IMR-90 (cell line): Measurements from ENCODE around the gene KDM4B. TPM values are rescaled to one million over a fixed set of nuclear protein-coding genes. Genes with fewer than 3 reads are reported as not detected.

Source experiments
- ATAC-seq: fragments of 200-7000 bp; cut with Tn5 transposase; 2 replicates; pipeline ENCODE4 v1.9.1; 2020; ENCODE audit warnings: low read depth, mild to moderate bottlenecking, moderate library complexity
- BruUV-seq: library from RNA; stranded (reverse); fragments of 400-500 nt; replicated peaks from 2 replicates; lab custom pipeline; 2021; lab: Mats Ljungman, UMichigan
- CTCF ChIA-PET: fragments of 300-600 bp; formaldehyde crosslinking; extraction: SDS; loops from one replicate; lab custom pipeline; 2021; ENCODE audit warnings: antibody characterized with exemption; lab: Yijun Ruan, JAX
- POLR2A ChIA-PET: fragments of 300-600 bp; sonication (Branson Sonifier 250); formaldehyde crosslinking; loops from one replicate; lab custom pipeline; 2022; ENCODE audit warnings: antibody characterized with exemption; ENCODE audit not compliant: unreplicated experiment; lab: Charles Lee
- DNase-seq: peaks from one replicate; pipeline ENCODE4 v3.0.0; 2013
- H2AFZ ChIP-seq: replicated peaks from 2 replicates; pipeline ENCODE3; 2013; ENCODE audit warnings: low read length, mild to moderate bottlenecking; ENCODE audit not compliant: poor library complexity
- H2AK5ac ChIP-seq: 2 replicates; pipeline ENCODE4 v1.6.1; 2013; ENCODE audit warnings: low read depth, low read length, inconsistent platforms
- H2AK9ac ChIP-seq: replicated peaks from 2 replicates; pipeline ENCODE3; 2013; ENCODE audit warnings: mild to moderate bottlenecking, low read depth, low read length, moderate library complexity; ENCODE audit not compliant: poor library complexity
- H2BK120ac ChIP-seq: 2 replicates; pipeline ENCODE4 v1.6.1; 2013; ENCODE audit warnings: low read depth, low read length, inconsistent platforms
- H2BK15ac ChIP-seq: 3 replicates; pipeline ENCODE4 v1.6.1; 2013; ENCODE audit warnings: low read depth, low read length, inconsistent platforms
- H2BK20ac ChIP-seq: 2 replicates; pipeline ENCODE4 v1.6.1; 2013; ENCODE audit warnings: low read depth, mild to moderate bottlenecking, inconsistent platforms, low read length, moderate library complexity
- H2BK5ac ChIP-seq: 2 replicates; pipeline ENCODE4 v1.6.1; 2013; ENCODE audit warnings: mild to moderate bottlenecking, low read depth, low read length, inconsistent platforms; ENCODE audit not compliant: poor library complexity, severe bottlenecking
- H3K14ac ChIP-seq: replicated peaks from 2 replicates; pipeline ENCODE4 v1.6.1; 2013; ENCODE audit warnings: low read depth, low read length, inconsistent platforms
- H3K18ac ChIP-seq: 2 replicates; pipeline ENCODE4 v1.6.1; 2013; ENCODE audit warnings: low read depth, low read length, control low read depth
- H3K23ac ChIP-seq: 2 replicates; pipeline ENCODE4 v1.6.1; 2013; ENCODE audit warnings: low read depth, low read length, inconsistent platforms
- H3K27ac ChIP-seq: 2 replicates; pipeline ENCODE4 v1.5.1; 2013; ENCODE audit warnings: mild to moderate bottlenecking, control low read depth, low read length; ENCODE audit not compliant: insufficient read depth
- H3K27me3 ChIP-seq: 2 replicates; pipeline ENCODE4 v1.6.1; 2013; ENCODE audit warnings: low read length; ENCODE audit not compliant: control insufficient read depth, insufficient read depth
- H3K36me3 ChIP-seq: 2 replicates; pipeline ENCODE4 v1.6.1; 2013; ENCODE audit warnings: low read length, mixed read lengths; ENCODE audit not compliant: control insufficient read depth, insufficient read depth
- H3K4ac ChIP-seq: 2 replicates; pipeline ENCODE4 v1.6.1; 2013; ENCODE audit warnings: low read depth, low read length, inconsistent platforms
- H3K4me1 ChIP-seq: 2 replicates; pipeline ENCODE4 v1.6.1; 2013; ENCODE audit warnings: low read length, mixed read lengths; ENCODE audit not compliant: control insufficient read depth, insufficient read depth
- H3K4me2 ChIP-seq: 2 replicates; pipeline ENCODE4 v1.6.1; 2013; ENCODE audit warnings: low read depth, mild to moderate bottlenecking, control low read depth, low read length, moderate library complexity
- H3K4me3 ChIP-seq: 2 replicates; pipeline ENCODE4 v1.5.1; 2013; ENCODE audit warnings: low read depth, mild to moderate bottlenecking, control low read depth, low read length, moderate library complexity; ENCODE audit not compliant: insufficient read depth
- H3K56ac ChIP-seq: 2 replicates; pipeline ENCODE4 v1.6.1; 2013; ENCODE audit warnings: low read length, inconsistent platforms; ENCODE audit not compliant: insufficient read depth; ENCODE audit errors: extremely low read depth
- H3K79me1 ChIP-seq, 2 experiments: 2 replicates each; pipeline ENCODE4 v1.6.1; 2013; ENCODE audit warnings: low read length in 2 of 2, inconsistent platforms in 1 of 2, low read depth in 1 of 2
- H3K9ac ChIP-seq: 2 replicates; pipeline ENCODE4 v1.6.1; 2013; ENCODE audit warnings: low read depth, low read length, control low read depth
- H3K9me1 ChIP-seq: 2 replicates; pipeline ENCODE4 v1.6.1; 2013; ENCODE audit warnings: low read length, inconsistent platforms; ENCODE audit not compliant: insufficient read depth
- H3K9me3 ChIP-seq: 2 replicates; pipeline ENCODE4 v1.6.1; 2013; ENCODE audit warnings: low read length; ENCODE audit not compliant: control insufficient read depth, insufficient read depth
- H4K20me1 ChIP-seq: 2 replicates; pipeline ENCODE4 v1.6.1; 2013; ENCODE audit warnings: low read length, inconsistent platforms; ENCODE audit not compliant: insufficient read depth
- H4K5ac ChIP-seq: 2 replicates; pipeline ENCODE4 v1.6.1; 2013; ENCODE audit warnings: mild to moderate bottlenecking, low read depth, low read length, control low read depth
- H4K8ac ChIP-seq, 2 experiments: 2 replicates each; pipeline ENCODE4 v1.6.1; 2013; ENCODE audit warnings: low read depth in 2 of 2, low read length in 2 of 2, control low read depth in 1 of 2, inconsistent platforms in 1 of 2
- H4K91ac ChIP-seq: 2 replicates; pipeline ENCODE4 v1.6.1; 2013; ENCODE audit warnings: low read depth, low read length, inconsistent platforms; ENCODE audit not compliant: insufficient read depth
- BHLHE40 ChIP-seq: fragments of 150-350 bp; IDR thresholded peaks from 2 replicates; pipeline ENCODE4 v1.6.1; 2016; ENCODE audit warnings: mild to moderate bottlenecking, low read depth, low read length
- CEBPB ChIP-seq: IDR thresholded peaks from 2 replicates; pipeline ENCODE4 v1.6.1; 2012; ENCODE audit warnings: low read depth, low read length, improper control_type of control experiment
- CHD1 ChIP-seq: IDR thresholded peaks from 2 replicates; pipeline ENCODE4 v1.6.1; 2012; ENCODE audit warnings: low read depth, low read length, improper control_type of control experiment
- FOS ChIP-seq: fragments of 150-350 bp; IDR thresholded peaks from 2 replicates; pipeline ENCODE4 v1.6.1; 2016; ENCODE audit warnings: low read depth, low read length
- MAFK ChIP-seq: IDR thresholded peaks from 2 replicates; pipeline ENCODE4 v1.6.1; 2012; ENCODE audit warnings: low read depth, low read length, improper control_type of control experiment
- MAZ ChIP-seq: IDR thresholded peaks from 2 replicates; pipeline ENCODE4 v1.6.1; 2012; ENCODE audit warnings: low read depth, mild to moderate bottlenecking, low read length, improper control_type of control experiment, moderate library complexity, borderline replicate concordance
- MXI1 ChIP-seq: IDR thresholded peaks from 2 replicates; pipeline ENCODE4 v1.6.1; 2012; ENCODE audit warnings: low read depth, mild to moderate bottlenecking, low read length, moderate library complexity, borderline replicate concordance
- NFE2L2 ChIP-seq: fragments of 150-350 bp; IDR thresholded peaks from 2 replicates; pipeline ENCODE4 v1.6.1; 2016; ENCODE audit warnings: low read depth, mild to moderate bottlenecking, low read length
- POLR2A ChIP-seq: IDR thresholded peaks from 2 replicates; pipeline ENCODE4 v1.6.1; 2012; ENCODE audit warnings: mild to moderate bottlenecking, low read depth, low read length
- RAD21 ChIP-seq: IDR thresholded peaks from 2 replicates; pipeline ENCODE4 v1.6.1; 2012; ENCODE audit warnings: low read length, improper control_type of control experiment
- RFX5 ChIP-seq: IDR thresholded peaks from 2 replicates; pipeline ENCODE4 v1.8.0; 2012; ENCODE audit warnings: low read depth, mild to moderate bottlenecking, low read length, moderate library complexity
- SMC3 ChIP-seq: fragments of 150-350 bp; IDR thresholded peaks from 2 replicates; pipeline ENCODE4 v1.6.1; 2016; ENCODE audit warnings: low read depth, mild to moderate bottlenecking, antibody characterized with exemption, low read length, moderate library complexity
- WGBS, 2 experiments: methylation state at CpG; one replicate each; pipeline versions ENCODE4 v1.1.5 to v1.1.7; 2013; ENCODE audit warnings: missing lambda C conversion rate in 2 of 2; ENCODE audit not compliant: insufficient read length in 1 of 2; ENCODE audit errors: extremely low coverage in 2 of 2; 5-methylcytosine and 5-hydroxymethylcytosine counted together
- dilution Hi-C: fragments of 300-500 bp; cut with HindIII; formaldehyde crosslinking; loops from one replicate; pipeline ENCODE4 v1.14.3; 2018; ENCODE audit warnings: low sequenced_read_pairs; ENCODE audit not compliant: unreplicated experiment
- in situ Hi-C: fragments of 300-500 bp; cut with MboI; formaldehyde crosslinking; loops from 3 replicates; pipeline ENCODE4 v1.14.3; 2019; ENCODE audit warnings: low sequenced_read_pairs, inconsistent platforms, mixed read lengths
- intact Hi-C: fragments of 100-400 bp; cut with micrococcal nuclease; formaldehyde crosslinking; loops from 2 replicates; pipeline ENCODE4 v1.10.0; 2022
- polyA plus RNA-seq, 3 experiments: library from polyadenylated mRNA; depleted of rRNA; stranded (reverse); fragments of >200 nt; gene quantifications; 2 replicates each; pipeline ENCODE4 v1.2.3, GENCODE V29; 2012; ENCODE audit warnings: low replicate concordance in 1 of 3
- total RNA-seq: library from RNA; depleted of rRNA; stranded (reverse); fragments of >200 nt; gene quantifications from 2 replicates; pipeline ENCODE4 v1.2.3, GENCODE V29; 2012
- TF ChIP-seq, protein P1 (sequence below): conservative IDR thresholded peaks from 2 replicates; pipeline ENCODE4 v1.5.1; 2012; ENCODE audit warnings: mild to moderate bottlenecking, low read depth, low read length, improper control_type of control experiment
- TF ChIP-seq, protein P2 (sequence below): fragments of 150-350 bp; IDR thresholded peaks from 2 replicates; pipeline ENCODE4 v1.6.1; 2016; ENCODE audit warnings: low read depth, mild to moderate bottlenecking, low read length, moderate library complexity, borderline replicate concordance
- TF ChIP-seq, protein P3 (sequence below): fragments of 150-350 bp; IDR thresholded peaks from 2 replicates; pipeline ENCODE4 v1.6.1; 2017; ENCODE audit warnings: mild to moderate bottlenecking, antibody characterized with exemption, low read length, low read depth

The KDM4B gene
- total and polyA plus RNA-seq, 2 of the 4 experiments (the other 2 are of a cell fraction) = 5.0 to 17.9 TPM

DNA sequence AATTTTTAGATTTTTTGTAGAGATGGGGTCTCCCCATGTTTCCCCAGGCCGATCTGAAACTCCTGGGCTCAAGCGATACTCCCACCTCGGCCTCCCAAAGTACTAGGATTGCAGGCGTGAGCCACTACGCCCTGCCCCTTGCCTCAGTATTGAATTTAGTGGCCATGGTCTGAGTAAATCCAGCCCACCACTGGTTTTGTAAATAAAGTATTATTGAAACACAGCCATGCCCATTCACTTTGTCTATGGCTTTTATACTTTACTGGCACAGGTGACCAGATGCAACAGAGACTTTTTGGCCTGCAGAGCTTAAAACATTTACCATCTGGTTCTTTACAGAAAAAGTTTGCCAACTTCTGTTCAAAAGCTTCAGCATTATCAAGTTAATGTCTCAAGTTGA lies 227.9 kb downstream of the KDM4B start:
- WGBS, 2 experiments = 100% methylated on average over 1 of the region's 5 CpGs; no CpG with 5 or more reads in 1 of the 2 experiments
- H3K14ac ChIP-seq = no peak overlapping the region
- in situ Hi-C loops (no loop called here), dilution Hi-C loops (no loop called here), intact Hi-C loops (no loop called here)
- no peak overlapping the region for H3K4ac ChIP-seq
- H3K9me1 ChIP-seq = no peaks in the 10 kb centered on the region
- no peaks in the 10 kb centered on the region for H3K27me3 ChIP-seq
- no peak overlapping the region for H2BK15ac ChIP-seq
- no peak overlapping the region for H4K8ac ChIP-seq
- CTCF ChIA-PET = no interaction called here
- no peak overlapping the region for H4K5ac ChIP-seq
- no peak overlapping the region for H2BK120ac ChIP-seq
- H3K79me1 ChIP-seq = no peaks in the 10 kb centered on the region
- no peak overlapping the region for H3K4me2 ChIP-seq
- POLR2A ChIA-PET = no interaction called here
- no peak overlapping the region for H4K91ac ChIP-seq
- ATAC-seq (no peak), DNase-seq (no peak)
- H2AFZ ChIP-seq = no peak overlapping the region
- H2AK5ac ChIP-seq = no peak overlapping the region
- no peak overlapping the region for H2BK20ac ChIP-seq
- H3K23ac ChIP-seq = no peak overlapping the region
- H4K20me1 ChIP-seq = no peaks in the 10 kb centered on the region
- peaks cover 11% of the 10 kb centered on the region for H3K9me3 ChIP-seq
- TF ChIP-seq, protein P1, sequence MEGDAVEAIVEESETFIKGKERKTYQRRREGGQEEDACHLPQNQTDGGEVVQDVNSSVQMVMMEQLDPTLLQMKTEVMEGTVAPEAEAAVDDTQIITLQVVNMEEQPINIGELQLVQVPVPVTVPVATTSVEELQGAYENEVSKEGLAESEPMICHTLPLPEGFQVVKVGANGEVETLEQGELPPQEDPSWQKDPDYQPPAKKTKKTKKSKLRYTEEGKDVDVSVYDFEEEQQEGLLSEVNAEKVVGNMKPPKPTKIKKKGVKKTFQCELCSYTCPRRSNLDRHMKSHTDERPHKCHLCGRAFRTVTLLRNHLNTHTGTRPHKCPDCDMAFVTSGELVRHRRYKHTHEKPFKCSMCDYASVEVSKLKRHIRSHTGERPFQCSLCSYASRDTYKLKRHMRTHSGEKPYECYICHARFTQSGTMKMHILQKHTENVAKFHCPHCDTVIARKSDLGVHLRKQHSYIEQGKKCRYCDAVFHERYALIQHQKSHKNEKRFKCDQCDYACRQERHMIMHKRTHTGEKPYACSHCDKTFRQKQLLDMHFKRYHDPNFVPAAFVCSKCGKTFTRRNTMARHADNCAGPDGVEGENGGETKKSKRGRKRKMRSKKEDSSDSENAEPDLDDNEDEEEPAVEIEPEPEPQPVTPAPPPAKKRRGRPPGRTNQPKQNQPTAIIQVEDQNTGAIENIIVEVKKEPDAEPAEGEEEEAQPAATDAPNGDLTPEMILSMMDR = no peak
- TF ChIP-seq FOS (no peak), RAD21 (no peak), CHD1 (no peak), CEBPB (no peak), SMC3 (no peak), MAZ (no peak), MXI1 (no peak), POLR2A (no peak), RFX5 (no peak), BHLHE40 (no peak), MAFK (no peak), NFE2L2 (no peak)
- TF ChIP-seq, protein P2, sequence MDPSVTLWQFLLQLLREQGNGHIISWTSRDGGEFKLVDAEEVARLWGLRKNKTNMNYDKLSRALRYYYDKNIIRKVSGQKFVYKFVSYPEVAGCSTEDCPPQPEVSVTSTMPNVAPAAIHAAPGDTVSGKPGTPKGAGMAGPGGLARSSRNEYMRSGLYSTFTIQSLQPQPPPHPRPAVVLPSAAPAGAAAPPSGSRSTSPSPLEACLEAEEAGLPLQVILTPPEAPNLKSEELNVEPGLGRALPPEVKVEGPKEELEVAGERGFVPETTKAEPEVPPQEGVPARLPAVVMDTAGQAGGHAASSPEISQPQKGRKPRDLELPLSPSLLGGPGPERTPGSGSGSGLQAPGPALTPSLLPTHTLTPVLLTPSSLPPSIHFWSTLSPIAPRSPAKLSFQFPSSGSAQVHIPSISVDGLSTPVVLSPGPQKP = no peak
- TF ChIP-seq, protein P3, sequence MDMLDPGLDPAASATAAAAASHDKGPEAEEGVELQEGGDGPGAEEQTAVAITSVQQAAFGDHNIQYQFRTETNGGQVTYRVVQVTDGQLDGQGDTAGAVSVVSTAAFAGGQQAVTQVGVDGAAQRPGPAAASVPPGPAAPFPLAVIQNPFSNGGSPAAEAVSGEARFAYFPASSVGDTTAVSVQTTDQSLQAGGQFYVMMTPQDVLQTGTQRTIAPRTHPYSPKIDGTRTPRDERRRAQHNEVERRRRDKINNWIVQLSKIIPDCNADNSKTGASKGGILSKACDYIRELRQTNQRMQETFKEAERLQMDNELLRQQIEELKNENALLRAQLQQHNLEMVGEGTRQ = no peak
- H3K27ac ChIP-seq = no peak overlapping the region
- H3K18ac ChIP-seq = no peak overlapping the region
- no peak overlapping the region for H3K56ac ChIP-seq
- BruUV-seq = no TSS peak
- H3K9ac ChIP-seq = no peak overlapping the region
- H2AK9ac ChIP-seq = no peak overlapping the region
- no peaks in the 10 kb centered on the region for H3K36me3 ChIP-seq
- no peak overlapping the region for H3K4me3 ChIP-seq
- H2BK5ac ChIP-seq = no peak overlapping the region
- no peaks in the 10 kb centered on the region for H3K4me1 ChIP-seq
